Neutrophil (primary cell): ENCODE data around the gene PLGRKT.

ENCODE experiments used
- H3K27ac ChIP-seq: fragments of 200-600 bp; sonication (generic); 2 replicates; pipeline ENCODE4 v1.5.1; 2016; ENCODE audit warnings: mild to moderate bottlenecking, moderate library complexity
- H3K27me3 ChIP-seq: fragments of 200-600 bp; sonication (generic); 2 replicates; pipeline ENCODE4 v1.6.0; 2016; ENCODE audit warnings: mild to moderate bottlenecking
- H3K36me3 ChIP-seq: fragments of 200-600 bp; sonication (generic); 2 replicates; pipeline ENCODE4 v1.5.1; 2017
- H3K4me1 ChIP-seq, 2 experiments: fragments of 200-600 bp in 1 of 2; sonication (generic) in 1 of 2; 1 replicate in 1 of 2; 2 replicates in 1 of 2; pipeline versions ENCODE4 v1.5.1 to v1.6.1; 2013 to 2016; ENCODE audit warnings: low read depth in 1 of 2, low read length in 1 of 2, mild to moderate bottlenecking in 1 of 2, moderate library complexity in 1 of 2; ENCODE audit not compliant: control insufficient read depth in 1 of 2, insufficient read depth in 1 of 2
- H3K4me3 ChIP-seq, 2 experiments: fragments of 200-600 bp in 1 of 2; sonication (generic) in 1 of 2; 1 replicate in 1 of 2; 2 replicates in 1 of 2; pipeline ENCODE4 v1.5.1; 2013 to 2016; ENCODE audit warnings: low read depth in 1 of 2, low read length in 1 of 2, mild to moderate bottlenecking in 1 of 2, moderate library complexity in 1 of 2
- H3K9me3 ChIP-seq: fragments of 200-600 bp; sonication (generic); 2 replicates; pipeline ENCODE4 v1.5.1; 2016
- TF ChIP-seq, protein P1 (sequence below): fragments of 200-600 bp; sonication (generic); IDR thresholded peaks from 2 replicates; pipeline ENCODE4 v1.5.1; 2016; ENCODE audit warnings: antibody characterized with exemption

PLGRKT gene

DNA sequence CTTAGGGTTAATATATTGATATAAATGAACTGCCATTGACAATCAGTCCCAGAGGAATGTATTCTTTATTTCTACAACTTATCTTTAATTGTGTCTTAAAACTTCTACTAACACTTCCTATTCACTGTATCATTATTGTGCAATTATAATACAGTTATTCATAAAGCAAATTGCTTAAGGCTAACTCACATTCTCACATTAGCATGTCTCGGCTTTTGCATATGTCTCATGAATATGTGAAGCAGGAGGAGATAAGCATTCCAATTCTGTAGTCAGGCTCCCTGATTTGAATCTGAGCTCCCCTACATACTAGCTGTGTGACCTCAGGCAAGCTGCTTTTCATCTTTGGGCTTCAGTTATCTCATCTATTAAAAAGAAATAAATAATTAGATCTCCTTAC, 45.4 kb downstream of the PLGRKT start:
- H3K36me3 ChIP-seq: no peaks in the 10 kb centered on the region
- H3K4me1 ChIP-seq: no peaks in the 10 kb centered on the region
- no peaks in the 10 kb centered on the region for H3K27me3 ChIP-seq
- no peaks in the 10 kb centered on the region for H3K9me3 ChIP-seq
- no peak overlapping the region for H3K4me3 ChIP-seq
- TF ChIP-seq, protein P1, sequence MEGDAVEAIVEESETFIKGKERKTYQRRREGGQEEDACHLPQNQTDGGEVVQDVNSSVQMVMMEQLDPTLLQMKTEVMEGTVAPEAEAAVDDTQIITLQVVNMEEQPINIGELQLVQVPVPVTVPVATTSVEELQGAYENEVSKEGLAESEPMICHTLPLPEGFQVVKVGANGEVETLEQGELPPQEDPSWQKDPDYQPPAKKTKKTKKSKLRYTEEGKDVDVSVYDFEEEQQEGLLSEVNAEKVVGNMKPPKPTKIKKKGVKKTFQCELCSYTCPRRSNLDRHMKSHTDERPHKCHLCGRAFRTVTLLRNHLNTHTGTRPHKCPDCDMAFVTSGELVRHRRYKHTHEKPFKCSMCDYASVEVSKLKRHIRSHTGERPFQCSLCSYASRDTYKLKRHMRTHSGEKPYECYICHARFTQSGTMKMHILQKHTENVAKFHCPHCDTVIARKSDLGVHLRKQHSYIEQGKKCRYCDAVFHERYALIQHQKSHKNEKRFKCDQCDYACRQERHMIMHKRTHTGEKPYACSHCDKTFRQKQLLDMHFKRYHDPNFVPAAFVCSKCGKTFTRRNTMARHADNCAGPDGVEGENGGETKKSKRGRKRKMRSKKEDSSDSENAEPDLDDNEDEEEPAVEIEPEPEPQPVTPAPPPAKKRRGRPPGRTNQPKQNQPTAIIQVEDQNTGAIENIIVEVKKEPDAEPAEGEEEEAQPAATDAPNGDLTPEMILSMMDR: no peak
- H3K27ac ChIP-seq: no peak overlapping the region

DNA sequence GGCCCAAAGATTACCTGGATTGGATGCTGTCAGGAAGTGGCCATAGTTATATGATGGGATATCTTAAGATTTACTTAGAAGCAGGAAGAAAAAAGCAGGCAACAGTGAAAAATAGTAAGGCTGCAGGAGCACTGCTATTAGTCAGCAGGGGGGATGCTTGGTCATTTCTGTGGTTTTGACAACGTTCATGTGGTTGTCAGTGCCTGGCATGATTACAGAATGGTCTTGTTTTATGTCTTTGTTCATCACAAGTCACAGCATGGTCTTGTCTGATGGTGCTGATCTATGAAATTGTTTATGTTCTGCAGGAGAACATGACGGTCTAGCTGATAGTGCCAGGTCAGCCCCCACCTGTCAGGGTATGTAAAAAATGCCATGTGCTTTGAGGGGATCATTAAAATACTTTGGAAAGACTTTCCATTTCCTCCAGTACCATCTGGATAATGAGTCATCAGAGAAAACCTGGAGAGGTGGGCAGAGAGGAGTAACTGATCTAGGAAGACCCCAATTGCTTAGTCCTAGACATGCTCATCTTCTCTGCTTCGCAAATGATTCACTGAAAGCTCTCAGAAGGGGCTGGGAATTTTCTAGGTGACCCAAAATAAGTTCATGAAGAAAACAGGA, 48.5 kb downstream of the PLGRKT start:
- TF ChIP-seq, protein P1: no peak
- no peaks in the 10 kb centered on the region for H3K36me3 ChIP-seq
- H3K9me3 ChIP-seq: no peaks in the 10 kb centered on the region
- H3K27me3 ChIP-seq: no peaks in the 10 kb centered on the region
- H3K4me1 ChIP-seq: no peaks in the 10 kb centered on the region
- H3K4me3 ChIP-seq: no peak overlapping the region
- H3K27ac ChIP-seq: no peak overlapping the region

DNA sequence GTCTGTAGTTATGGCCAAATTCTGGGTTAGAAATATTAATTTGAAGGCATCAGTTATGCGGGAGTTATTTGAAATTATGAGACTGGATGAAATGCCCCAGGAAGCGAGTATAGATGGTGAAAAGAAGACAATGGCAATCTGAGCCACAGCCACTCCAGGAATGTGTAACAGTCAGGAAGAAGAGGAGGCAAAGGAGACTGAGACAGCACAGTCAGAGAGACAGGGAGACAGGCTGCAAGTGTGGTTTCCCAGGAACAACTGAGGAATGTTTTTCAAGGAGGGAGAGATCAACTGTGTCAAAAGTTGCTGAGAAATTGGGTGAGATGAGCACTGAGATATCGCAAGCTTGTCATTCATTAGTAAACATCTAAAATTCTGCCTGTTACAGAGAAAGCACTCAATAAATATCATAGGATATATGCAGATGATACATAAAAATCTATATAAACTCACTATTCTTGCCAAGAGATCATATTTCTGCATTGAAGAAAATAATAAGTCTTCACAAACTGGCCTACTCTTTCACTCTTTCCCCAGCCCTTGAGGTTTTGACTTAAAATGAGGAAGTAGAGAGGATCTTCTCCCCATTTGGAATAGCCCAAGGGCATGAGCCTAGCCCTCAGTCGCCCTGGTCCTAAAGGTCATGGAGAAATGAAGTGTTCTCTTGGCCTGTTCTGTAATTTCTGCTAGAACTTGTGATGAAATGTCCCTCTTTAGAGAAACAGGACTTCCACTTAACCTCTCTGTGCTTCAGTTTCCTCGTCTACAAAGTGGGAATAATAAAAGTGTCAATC, 49.5 kb downstream of the PLGRKT start:
- H3K4me1 ChIP-seq: no peaks in the 10 kb centered on the region
- no peak overlapping the region for H3K27ac ChIP-seq
- no peaks in the 10 kb centered on the region for H3K9me3 ChIP-seq
- TF ChIP-seq, protein P1: no peak
- no peaks in the 10 kb centered on the region for H3K36me3 ChIP-seq
- H3K4me3 ChIP-seq: no peak overlapping the region
- H3K27me3 ChIP-seq: no peaks in the 10 kb centered on the region

DNA sequence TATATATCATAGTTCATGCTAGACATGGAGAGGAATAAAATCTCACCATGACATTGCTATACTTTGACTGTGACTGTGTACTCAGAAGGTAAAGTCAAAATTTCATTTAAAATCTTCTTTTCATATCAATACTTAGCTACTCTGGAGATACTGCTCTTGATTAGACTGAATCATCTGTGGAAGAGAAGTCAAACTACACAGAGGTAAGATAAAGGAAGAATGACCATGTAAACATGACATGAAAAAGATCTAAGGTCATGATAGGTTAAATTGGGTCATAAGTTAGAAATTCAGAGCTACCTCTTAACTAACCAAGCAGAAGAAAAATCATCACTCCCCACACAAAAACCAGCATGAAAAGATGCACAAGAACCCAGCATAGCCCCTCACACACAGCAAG, 53.3 kb downstream of the PLGRKT start:
- H3K36me3 ChIP-seq: no peaks in the 10 kb centered on the region
- H3K9me3 ChIP-seq: no peaks in the 10 kb centered on the region
- no peak overlapping the region for H3K27ac ChIP-seq
- no peaks in the 10 kb centered on the region for H3K4me1 ChIP-seq
- TF ChIP-seq, protein P1: no peak
- H3K27me3 ChIP-seq: no peaks in the 10 kb centered on the region
- H3K4me3 ChIP-seq: no peak overlapping the region

DNA sequence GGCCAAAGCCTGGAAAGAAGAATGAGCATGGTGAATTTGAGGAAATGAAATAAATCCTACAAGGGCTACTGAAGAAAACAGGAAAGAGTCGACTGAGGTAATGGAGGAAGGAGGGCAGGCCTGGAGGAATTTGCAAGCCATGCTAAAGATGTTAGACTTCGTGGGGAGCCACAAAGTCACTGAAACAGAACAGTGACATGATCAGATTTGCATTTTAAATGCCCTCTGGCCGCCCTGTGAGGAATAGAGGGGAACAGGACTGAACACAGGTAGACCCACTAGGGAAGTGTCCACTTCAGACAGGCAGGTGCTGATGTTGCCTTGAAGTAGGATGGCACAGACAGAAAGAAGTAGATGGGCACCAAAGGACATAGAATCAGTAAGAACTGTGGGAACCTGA, 55.2 kb downstream of the PLGRKT start:
- H3K27ac ChIP-seq: no peak overlapping the region
- H3K4me1 ChIP-seq: no peaks in the 10 kb centered on the region
- TF ChIP-seq, protein P1: no peak
- H3K4me3 ChIP-seq: no peak overlapping the region
- no peaks in the 10 kb centered on the region for H3K27me3 ChIP-seq
- no peaks in the 10 kb centered on the region for H3K36me3 ChIP-seq
- no peaks in the 10 kb centered on the region for H3K9me3 ChIP-seq
